GM23248 (cell line): ENCODE data around the gene DIAPH3. TPM values are rescaled to one million over a fixed set of nuclear protein-coding genes. Genes with fewer than 3 reads are reported as not detected.

Experiments
- DNase-seq: peaks from one replicate; pipeline ENCODE4 v3.0.0-alpha.2; 2015
- H2AFZ ChIP-seq: fragments of 200-600 bp; sonication (generic); 2 replicates; pipeline ENCODE4 v1.6.1; 2016; ENCODE audit warnings: antibody characterized with exemption
- H3F3A ChIP-seq: fragments of 200-600 bp; sonication (generic); 2 replicates; pipeline ENCODE4 v1.6.1; 2016; ENCODE audit warnings: mild to moderate bottlenecking, antibody characterized with exemption, mixed run types; ENCODE audit not compliant: insufficient read depth
- H3K27ac ChIP-seq: fragments of 200-600 bp; sonication (generic); 2 replicates; pipeline ENCODE4 v1.5.1; 2016; ENCODE audit warnings: mild to moderate bottlenecking
- H3K27me3 ChIP-seq: fragments of 200-600 bp; sonication (generic); replicated peaks from 2 replicates; pipeline ENCODE4 v1.6.1; 2016; ENCODE audit warnings: mild to moderate bottlenecking; ENCODE audit not compliant: insufficient read depth
- H3K36me3 ChIP-seq: fragments of 200-600 bp; sonication (generic); 2 replicates; pipeline ENCODE4 v1.6.1; 2016; ENCODE audit warnings: low read depth, mild to moderate bottlenecking
- H3K4me1 ChIP-seq: fragments of 200-600 bp; sonication (generic); 2 replicates; pipeline ENCODE4 v1.6.1; 2016; ENCODE audit warnings: mild to moderate bottlenecking; ENCODE audit not compliant: insufficient read depth
- H3K4me2 ChIP-seq: fragments of 200-600 bp; sonication (generic); one replicate; pipeline ENCODE4 v1.6.1; 2016; ENCODE audit warnings: mild to moderate bottlenecking; ENCODE audit not compliant: unreplicated experiment
- H3K4me3 ChIP-seq: fragments of 200-600 bp; sonication (generic); 2 replicates; pipeline ENCODE4 v1.5.1; 2016; ENCODE audit warnings: mild to moderate bottlenecking
- H3K79me2 ChIP-seq: fragments of 200-600 bp; sonication (generic); 2 replicates; pipeline ENCODE4 v1.6.1; 2016; ENCODE audit warnings: mild to moderate bottlenecking; ENCODE audit not compliant: insufficient read depth
- H3K9ac ChIP-seq: fragments of 200-600 bp; sonication (generic); 2 replicates; pipeline ENCODE4 v1.6.1; 2016; ENCODE audit warnings: mild to moderate bottlenecking
- H3K9me2 ChIP-seq: fragments of 200-600 bp; sonication (generic); 2 replicates; pipeline ENCODE4 v1.6.1; 2016; ENCODE audit warnings: mixed run types, mild to moderate bottlenecking, moderate library complexity; ENCODE audit not compliant: insufficient read depth
- H3K9me3 ChIP-seq: fragments of 200-600 bp; sonication (generic); one replicate; pipeline ENCODE4 v1.6.1; 2017; ENCODE audit warnings: low read depth
- H4K20me1 ChIP-seq: fragments of 200-600 bp; sonication (generic); 2 replicates; pipeline ENCODE4 v1.6.0; 2016; ENCODE audit not compliant: insufficient read depth
- EZH2 ChIP-seq: fragments of 200-600 bp; sonication (generic); IDR thresholded peaks from 2 replicates; pipeline ENCODE4 v1.6.1; 2018; ENCODE audit warnings: antibody characterized with exemption, mild to moderate bottlenecking; ENCODE audit not compliant: insufficient read depth, poor library complexity, severe bottlenecking
- EZH2phosphoT487 ChIP-seq: fragments of 200-600 bp; sonication (generic); IDR thresholded peaks from 2 replicates; pipeline ENCODE4 v1.6.1; 2018; ENCODE audit warnings: antibody characterized with exemption, moderate library complexity, mild to moderate bottlenecking, low read depth; ENCODE audit not compliant: insufficient read depth
- WGBS, 2 experiments: methylation state at CpG; one replicate each; pipeline ENCODE4 v1.1.6; 2015 to 2017; ENCODE audit warnings: low lambda C conversion rate in 2 of 2, low coverage in 1 of 2; ENCODE audit errors: missing lambda C conversion rate in 2 of 2; 5-methylcytosine and 5-hydroxymethylcytosine counted together
- in situ Hi-C: fragments of 300-500 bp; cut with MboI; formaldehyde crosslinking; loops from 2 replicates; pipeline ENCODE4 v1.15.0; 2020
- polyA plus RNA-seq: library from polyadenylated mRNA; unstranded; fragments of >200 nt; fragmentation: Nextera tagmentation; extraction: Ambion mirVana; gene quantifications from 2 replicates; pipeline ENCODE4 v1.2.1, GENCODE V29; 2016
- total RNA-seq: library from RNA; depleted of rRNA; stranded (reverse); fragments of >200 nt; shearing (Covaris generic); gene quantifications from 2 replicates; pipeline ENCODE4 v1.2.3, GENCODE V29; 2014

Gene DIAPH3
- total and polyA plus RNA-seq, 2 experiments from 2014 or later = 12.1 to 18.1 TPM

DNA sequence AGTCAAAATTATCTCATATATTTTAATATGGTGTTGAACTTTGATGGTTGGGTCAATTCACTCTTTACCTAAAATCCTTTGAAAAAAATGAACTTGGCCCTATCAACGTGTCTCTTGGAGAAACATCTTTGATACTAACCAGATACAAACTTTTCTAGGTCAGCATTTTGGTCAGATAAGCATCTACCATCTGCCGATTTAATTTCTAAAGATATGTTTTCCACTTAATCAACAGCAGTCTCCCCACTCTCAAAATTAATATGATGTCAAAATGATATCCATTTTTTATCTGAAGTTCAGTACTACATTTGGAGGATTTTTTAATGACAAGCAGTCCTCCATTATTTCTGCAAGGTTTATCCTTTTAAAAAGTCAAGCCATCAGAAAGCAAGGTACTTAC is 288.8 kb downstream of the DIAPH3 start:
- no peak overlapping the region for H3K4me2 ChIP-seq
- no peak for DNase-seq
- WGBS, 2 experiments = 79 to 87% methylated on average over 2 of the region's 2 CpGs
- H4K20me1 ChIP-seq = no peaks in the 10 kb centered on the region
- H3K4me1 ChIP-seq = peaks cover 26% of the 10 kb centered on the region
- H2AFZ ChIP-seq = no peak overlapping the region
- peaks cover 3% of the 10 kb centered on the region; the same call in 1 of the 2 replicates for H3K9me2 ChIP-seq
- 0 out of 2 replicates have a peak, but pooled peaks cover 4% of the 10 kb centered on the region for H3K36me3 ChIP-seq
- no peak overlapping the region for H3K4me3 ChIP-seq
- H3K9me3 ChIP-seq = no peaks in the 10 kb centered on the region
- no peak overlapping the region for H3K27ac ChIP-seq
- in situ Hi-C loops = no loop called here
- H3K27me3 ChIP-seq = no peaks in the 10 kb centered on the region
- H3K79me2 ChIP-seq = no peaks in the 10 kb centered on the region
- TF ChIP-seq EZH2 (no peak), EZH2phosphoT487 (no peak)
- H3F3A ChIP-seq = peaks cover 12% of the 10 kb centered on the region; the same call in 1 of the 2 replicates
- no peak overlapping the region for H3K9ac ChIP-seq

DNA sequence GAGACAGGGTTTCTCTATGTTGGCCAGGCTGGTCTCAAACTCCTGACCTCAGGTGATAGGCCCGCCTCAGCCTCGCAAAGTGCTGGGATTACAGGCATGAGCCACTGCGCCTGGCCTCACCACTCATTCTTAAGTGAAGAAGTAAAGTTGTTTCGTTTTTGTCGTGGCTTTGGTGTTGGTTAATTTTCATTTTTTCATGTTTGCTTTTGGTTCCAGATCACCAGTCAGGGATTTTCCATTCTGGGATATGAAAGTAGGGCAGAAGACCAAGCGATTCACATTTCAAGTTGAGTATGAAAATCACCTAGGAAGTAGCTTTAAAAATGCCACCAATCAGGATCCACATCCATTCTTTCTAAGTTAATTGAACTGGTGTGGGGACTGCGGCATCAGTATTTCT is 289.9 kb downstream of the DIAPH3 start:
- no peak for DNase-seq
- TF ChIP-seq EZH2phosphoT487 = no peak
- no peak for TF ChIP-seq EZH2
- Histone ChIP-seq H3F3A (peaks cover 9% of the 10 kb centered on the region; the same call in 1 of the 2 replicates), H2AFZ (no peak overlapping the region), H3K27ac (no peak overlapping the region), H3K27me3 (no peaks in the 10 kb centered on the region), H3K79me2 (no peaks in the 10 kb centered on the region), H3K9ac (no peak overlapping the region), H3K9me2 (peaks cover 3% of the 10 kb centered on the region; the same call in 1 of the 2 replicates), H3K4me2 (no peak overlapping the region), H3K36me3 (0 out of 2 replicates have a peak, but pooled peaks cover 4% of the 10 kb centered on the region), H4K20me1 (no peaks in the 10 kb centered on the region), H3K4me1 (peaks cover 15% of the 10 kb centered on the region), H3K9me3 (no peaks in the 10 kb centered on the region), H3K4me3 (no peak overlapping the region)
- in situ Hi-C loops = no loop called here
- WGBS, 2 experiments = 97 to 99% methylated on average over 7 of the region's 7 CpGs

DNA sequence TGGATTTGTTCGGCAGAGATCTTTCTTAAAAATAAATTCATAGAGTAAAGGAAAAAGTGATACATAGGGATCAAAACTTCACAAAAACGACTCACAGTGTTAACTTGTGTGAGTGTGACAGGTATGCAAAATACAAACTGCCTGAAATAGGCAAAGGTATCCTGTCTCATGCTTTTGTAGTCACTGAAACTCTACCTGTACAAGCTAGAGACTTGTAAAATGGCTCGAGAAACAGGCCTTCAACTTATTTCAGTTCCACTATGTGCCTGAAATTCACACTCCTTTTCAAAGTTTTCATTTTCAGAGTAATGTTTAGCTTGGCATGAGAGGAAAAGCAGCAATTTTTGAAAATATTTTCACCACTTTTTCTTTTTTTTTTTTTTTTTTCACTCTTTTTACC is 290.4 kb downstream of the DIAPH3 start:
- Histone ChIP-seq H3K9ac (no peak overlapping the region), H2AFZ (no peak overlapping the region), H3K4me2 (no peak overlapping the region), H3K79me2 (no peaks in the 10 kb centered on the region), H3K36me3 (0 out of 2 replicates have a peak, but pooled peaks cover 4% of the 10 kb centered on the region), H3K4me1 (peaks cover 11% of the 10 kb centered on the region), H4K20me1 (no peaks in the 10 kb centered on the region), H3K27ac (no peak overlapping the region), H3K9me2 (peaks cover 3% of the 10 kb centered on the region; the same call in 1 of the 2 replicates), H3K4me3 (no peak overlapping the region), H3K9me3 (no peaks in the 10 kb centered on the region), H3K27me3 (no peaks in the 10 kb centered on the region), H3F3A (peaks cover 9% of the 10 kb centered on the region; the same call in 1 of the 2 replicates)
- in situ Hi-C loops = no loop called here
- WGBS, 2 experiments = 69 to 73% methylated on average over 3 of the region's 3 CpGs
- TF ChIP-seq EZH2phosphoT487 = no peak
- no peak for TF ChIP-seq EZH2
- DNase-seq = no peak

DNA sequence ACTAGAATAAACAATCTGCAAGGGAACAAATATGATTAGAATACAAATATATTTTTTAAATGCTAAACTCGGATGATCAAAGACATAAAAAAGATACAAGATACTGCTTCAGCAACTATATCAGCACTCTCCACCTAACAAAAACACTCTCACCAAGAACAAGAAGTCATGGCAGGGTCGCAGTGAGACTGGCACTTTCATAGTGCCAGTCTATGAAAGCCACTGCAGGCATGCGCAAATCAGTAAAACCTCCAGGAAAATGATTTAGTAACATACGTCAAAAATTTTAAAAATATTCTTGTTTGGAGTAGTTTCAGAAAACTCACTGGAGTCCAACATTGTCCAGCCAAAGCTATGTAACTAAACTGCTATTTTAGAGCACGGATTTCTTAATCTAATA is 295.9 kb downstream of the DIAPH3 start:
- 75 to 78% methylated on average over 5 of the region's 5 CpGs for WGBS, 2 experiments
- H3K27ac ChIP-seq = no peak overlapping the region
- no peaks in the 10 kb centered on the region for H3K27me3 ChIP-seq
- TF ChIP-seq EZH2 (no peak), EZH2phosphoT487 (no peak)
- H3K9me3 ChIP-seq = no peaks in the 10 kb centered on the region
- no peaks in the 10 kb centered on the region for H3K36me3 ChIP-seq
- no peaks in the 10 kb centered on the region for H3F3A ChIP-seq
- no peaks in the 10 kb centered on the region for H4K20me1 ChIP-seq
- DNase-seq = no peak
- no peak overlapping the region for H3K4me3 ChIP-seq
- no peak overlapping the region for H2AFZ ChIP-seq
- H3K9ac ChIP-seq = no peak overlapping the region
- no peak overlapping the region for H3K4me2 ChIP-seq
- no peaks in the 10 kb centered on the region for H3K9me2 ChIP-seq
- 0 out of 2 replicates have a peak, but pooled peaks cover 3% of the 10 kb centered on the region for H3K4me1 ChIP-seq
- in situ Hi-C loops = no loop called here
- no peaks in the 10 kb centered on the region for H3K79me2 ChIP-seq

DNA sequence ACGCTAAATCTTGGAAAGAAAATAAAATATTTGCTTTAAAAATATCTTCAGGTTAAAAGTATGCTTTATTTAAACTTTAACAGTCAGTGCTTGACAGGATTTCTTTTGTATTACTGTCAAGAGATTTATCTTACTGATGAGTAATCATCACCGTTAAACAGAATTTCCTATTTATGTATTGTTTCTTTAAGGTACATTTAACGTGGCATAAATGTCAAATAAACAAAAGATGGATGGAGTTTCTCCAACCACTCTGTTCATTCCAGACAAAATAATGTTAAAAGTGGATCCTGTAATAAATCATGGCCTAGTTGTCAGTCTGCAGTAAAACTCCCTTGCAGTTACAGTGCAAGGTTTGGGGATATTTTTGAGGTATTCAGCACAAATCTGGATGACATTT is 298.3 kb downstream of the DIAPH3 start:
- Histone ChIP-seq H3K27me3 (no peaks in the 10 kb centered on the region), H4K20me1 (no peaks in the 10 kb centered on the region), H3K9ac (no peak overlapping the region), H3K9me3 (no peaks in the 10 kb centered on the region), H3K27ac (no peak overlapping the region), H3K79me2 (no peaks in the 10 kb centered on the region), H3K4me1 (0 out of 2 replicates have a peak, but pooled peaks cover 3% of the 10 kb centered on the region), H3K9me2 (no peaks in the 10 kb centered on the region), H3K4me3 (no peak overlapping the region), H3K4me2 (no peak overlapping the region), H3K36me3 (no peaks in the 10 kb centered on the region), H3F3A (no peaks in the 10 kb centered on the region), H2AFZ (no peak overlapping the region)
- DNase-seq = no peak
- TF ChIP-seq EZH2 = no peak
- WGBS, 2 experiments = 33 to 34% methylated on average over 3 of the region's 3 CpGs
- in situ Hi-C loops = no loop called here
